Panc1 (cell line): ENCODE data around the gene COL23A1. TPM values are rescaled to one million over a fixed set of nuclear protein-coding genes. Genes with fewer than 3 reads are reported as not detected.

Source experiments
- ATAC-seq: fragments of 200-7000 bp; cut with Tn5 transposase; 2 replicates; pipeline ENCODE4 v1.9.1; 2020; ENCODE audit warnings: mild to moderate bottlenecking, moderate library complexity
- BruUV-seq: library from RNA; stranded (reverse); fragments of 400-500 nt; replicated peaks from 2 replicates; lab custom pipeline; 2021; lab: Mats Ljungman, UMichigan
- CTCF ChIA-PET: fragments of 300-600 bp; sonication (Branson Sonifier 250); formaldehyde crosslinking; loops from one replicate; lab custom pipeline; 2022; ENCODE audit warnings: antibody characterized with exemption; lab: Charles Lee
- POLR2A ChIA-PET: fragments of 300-600 bp; sonication (Branson Sonifier 250); formaldehyde crosslinking; loops from one replicate; lab custom pipeline; 2022; ENCODE audit warnings: antibody characterized with exemption; lab: Charles Lee
- DNase-seq: peaks from one replicate; pipeline ENCODE4 v3.0.0-alpha.2; 2010; ENCODE audit warnings: low read depth, low spot score
- H3K27ac ChIP-seq: 2 replicates; pipeline ENCODE4 v1.5.1; 2011; ENCODE audit warnings: mild to moderate bottlenecking, low read length, inconsistent platforms
- H3K27me3 ChIP-seq: fragments of 200-500 bp; sonication (Bioruptor generic); 2 replicates; pipeline ENCODE4 v1.6.0; 2014; ENCODE audit warnings: low read length, inconsistent platforms; ENCODE audit not compliant: control insufficient read depth, insufficient read depth
- H3K36me3 ChIP-seq: fragments of 200-500 bp; sonication (Bioruptor generic); 2 replicates; pipeline ENCODE4 v1.5.1; 2014; ENCODE audit warnings: inconsistent platforms, mild to moderate bottlenecking, low read length, moderate library complexity; ENCODE audit not compliant: control insufficient read depth, insufficient read depth
- H3K4me1 ChIP-seq: 2 replicates; pipeline ENCODE4 v1.5.1; 2011; ENCODE audit warnings: inconsistent platforms, mild to moderate bottlenecking, low read length, moderate library complexity; ENCODE audit not compliant: control insufficient read depth, insufficient read depth
- H3K4me3 ChIP-seq, 2 experiments: 2 replicates each; pipeline ENCODE4 v1.5.1; 2011 to 2012; ENCODE audit warnings: low read depth in 2 of 2, low read length in 2 of 2, mild to moderate bottlenecking in 2 of 2, inconsistent platforms in 1 of 2, moderate library complexity in 1 of 2
- H3K9me3 ChIP-seq: fragments of 200-500 bp; sonication (Bioruptor generic); 2 replicates; pipeline ENCODE4 v1.5.1; 2014; ENCODE audit warnings: low read depth, mild to moderate bottlenecking, inconsistent platforms, low read length, moderate library complexity; ENCODE audit not compliant: control insufficient read depth, insufficient read depth
- POLR2AphosphoS5 ChIP-seq: IDR thresholded peaks from 2 replicates; pipeline ENCODE4 v1.6.1; 2012; ENCODE audit warnings: mild to moderate bottlenecking, low read depth, low read length, moderate library complexity
- SIN3A ChIP-seq: IDR thresholded peaks from 2 replicates; pipeline ENCODE4 v1.6.1; 2012; ENCODE audit warnings: low read depth, mild to moderate bottlenecking, low read length, moderate library complexity, borderline replicate concordance; ENCODE audit not compliant: insufficient read depth
- TCF7L2 ChIP-seq: IDR thresholded peaks from 2 replicates; pipeline ENCODE4 v1.6.1; 2011; ENCODE audit warnings: mild to moderate bottlenecking, low read depth, low read length, inconsistent platforms
- in situ Hi-C: cut with HindIII; loops from 2 replicates; pipeline ENCODE4 v1.10.0; 2016; ENCODE audit warnings: low sequenced_read_pairs, low pct_unique_long_range_greater_than_20kb
- intact Hi-C: fragments of 100-400 bp; cut with micrococcal nuclease; formaldehyde crosslinking; loops from one replicate; pipeline ENCODE4 v1.10.0; 2022; ENCODE audit not compliant: unreplicated experiment
- total RNA-seq: library from RNA; stranded (reverse); gene quantifications from one replicate; pipeline ENCODE4 v1.2.1, GENCODE V29; 2021; ENCODE audit not compliant: unreplicated experiment
- TF ChIP-seq, protein P1 (sequence below): fragments of 450-650 bp; IDR thresholded peaks from 2 replicates; pipeline ENCODE4 v1.5.1; 2017; ENCODE audit warnings: mild to moderate bottlenecking
- TF ChIP-seq, protein P2 (sequence below), 2 experiments: IDR thresholded peaks; 2 replicates each; pipeline ENCODE4 v1.6.1; 2011 to 2012; ENCODE audit warnings: low read depth in 2 of 2, control low read depth in 1 of 2, low read length in 1 of 2, mild to moderate bottlenecking in 1 of 2, moderate library complexity in 1 of 2; ENCODE audit not compliant: insufficient read depth in 1 of 2

Gene COL23A1
- total RNA-seq, 1 experiment from 2014 or later, result 0.05 TPM

DNA sequence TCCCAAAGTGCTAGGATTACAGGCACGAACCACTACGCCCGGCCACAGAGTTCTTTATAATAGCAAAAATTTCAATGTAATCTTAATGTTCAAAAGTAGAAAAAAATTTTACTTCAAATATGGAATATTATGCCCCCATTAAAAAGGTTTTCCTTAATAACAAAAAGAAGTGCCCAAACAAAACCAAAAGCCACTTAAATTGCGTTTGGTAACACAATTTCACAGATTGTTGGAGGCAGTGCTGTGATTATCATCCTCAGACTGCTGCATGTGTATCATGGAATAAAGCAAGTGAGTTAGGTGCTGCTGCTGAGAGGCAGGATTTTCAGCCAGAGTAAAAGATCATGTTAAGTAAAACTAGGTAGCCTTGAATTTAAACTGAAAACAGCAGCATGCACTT lies 132.7 kb downstream of the COL23A1 start:
- Histone ChIP-seq H3K4me3 (no peak overlapping the region), H3K27me3 (no peaks in the 10 kb centered on the region), H3K36me3 (no peaks in the 10 kb centered on the region; the same call in 1 of the 2 replicates), H3K9me3 (no peaks in the 10 kb centered on the region), H3K4me1 (no peaks in the 10 kb centered on the region; the same call in 1 of the 2 replicates), H3K27ac (no peak overlapping the region)
- TF ChIP-seq, protein P1, sequence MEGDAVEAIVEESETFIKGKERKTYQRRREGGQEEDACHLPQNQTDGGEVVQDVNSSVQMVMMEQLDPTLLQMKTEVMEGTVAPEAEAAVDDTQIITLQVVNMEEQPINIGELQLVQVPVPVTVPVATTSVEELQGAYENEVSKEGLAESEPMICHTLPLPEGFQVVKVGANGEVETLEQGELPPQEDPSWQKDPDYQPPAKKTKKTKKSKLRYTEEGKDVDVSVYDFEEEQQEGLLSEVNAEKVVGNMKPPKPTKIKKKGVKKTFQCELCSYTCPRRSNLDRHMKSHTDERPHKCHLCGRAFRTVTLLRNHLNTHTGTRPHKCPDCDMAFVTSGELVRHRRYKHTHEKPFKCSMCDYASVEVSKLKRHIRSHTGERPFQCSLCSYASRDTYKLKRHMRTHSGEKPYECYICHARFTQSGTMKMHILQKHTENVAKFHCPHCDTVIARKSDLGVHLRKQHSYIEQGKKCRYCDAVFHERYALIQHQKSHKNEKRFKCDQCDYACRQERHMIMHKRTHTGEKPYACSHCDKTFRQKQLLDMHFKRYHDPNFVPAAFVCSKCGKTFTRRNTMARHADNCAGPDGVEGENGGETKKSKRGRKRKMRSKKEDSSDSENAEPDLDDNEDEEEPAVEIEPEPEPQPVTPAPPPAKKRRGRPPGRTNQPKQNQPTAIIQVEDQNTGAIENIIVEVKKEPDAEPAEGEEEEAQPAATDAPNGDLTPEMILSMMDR, result no peak
- TF ChIP-seq POLR2AphosphoS5 (no peak), TCF7L2 (no peak), SIN3A (no peak)
- TF ChIP-seq, protein P2, sequence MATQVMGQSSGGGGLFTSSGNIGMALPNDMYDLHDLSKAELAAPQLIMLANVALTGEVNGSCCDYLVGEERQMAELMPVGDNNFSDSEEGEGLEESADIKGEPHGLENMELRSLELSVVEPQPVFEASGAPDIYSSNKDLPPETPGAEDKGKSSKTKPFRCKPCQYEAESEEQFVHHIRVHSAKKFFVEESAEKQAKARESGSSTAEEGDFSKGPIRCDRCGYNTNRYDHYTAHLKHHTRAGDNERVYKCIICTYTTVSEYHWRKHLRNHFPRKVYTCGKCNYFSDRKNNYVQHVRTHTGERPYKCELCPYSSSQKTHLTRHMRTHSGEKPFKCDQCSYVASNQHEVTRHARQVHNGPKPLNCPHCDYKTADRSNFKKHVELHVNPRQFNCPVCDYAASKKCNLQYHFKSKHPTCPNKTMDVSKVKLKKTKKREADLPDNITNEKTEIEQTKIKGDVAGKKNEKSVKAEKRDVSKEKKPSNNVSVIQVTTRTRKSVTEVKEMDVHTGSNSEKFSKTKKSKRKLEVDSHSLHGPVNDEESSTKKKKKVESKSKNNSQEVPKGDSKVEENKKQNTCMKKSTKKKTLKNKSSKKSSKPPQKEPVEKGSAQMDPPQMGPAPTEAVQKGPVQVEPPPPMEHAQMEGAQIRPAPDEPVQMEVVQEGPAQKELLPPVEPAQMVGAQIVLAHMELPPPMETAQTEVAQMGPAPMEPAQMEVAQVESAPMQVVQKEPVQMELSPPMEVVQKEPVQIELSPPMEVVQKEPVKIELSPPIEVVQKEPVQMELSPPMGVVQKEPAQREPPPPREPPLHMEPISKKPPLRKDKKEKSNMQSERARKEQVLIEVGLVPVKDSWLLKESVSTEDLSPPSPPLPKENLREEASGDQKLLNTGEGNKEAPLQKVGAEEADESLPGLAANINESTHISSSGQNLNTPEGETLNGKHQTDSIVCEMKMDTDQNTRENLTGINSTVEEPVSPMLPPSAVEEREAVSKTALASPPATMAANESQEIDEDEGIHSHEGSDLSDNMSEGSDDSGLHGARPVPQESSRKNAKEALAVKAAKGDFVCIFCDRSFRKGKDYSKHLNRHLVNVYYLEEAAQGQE (IDR thresholded peaks at IDR 0.05; ENCODE audit: insufficient read depth in 1 of 2, low read depth in 2 of 2, low read length in 1 of 2), result no peak
- in situ Hi-C loops, result no loop called here
- ATAC-seq (no peak), DNase-seq (no peak)
- CTCF ChIA-PET, result no interaction called here
- no TSS peak for BruUV-seq
- intact Hi-C loops, result loop anchor here (10.0 kb wide), 1 partner anchor 173 kb away; no protein-coding TSS in a partner anchor
- POLR2A ChIA-PET, result no interaction called here

- BruUV-seq, result no TSS peak
- ChIA-PET POLR2A (no interaction called here), CTCF (no interaction called here)
- TF ChIP-seq SIN3A, result no peak
- Histone ChIP-seq H3K4me1 (no peaks in the 10 kb centered on the region; the same call in 1 of the 2 replicates), H3K36me3 (no peaks in the 10 kb centered on the region; the same call in 1 of the 2 replicates), H3K4me3 (no peak overlapping the region), H3K27me3 (peaks cover 2% of the 10 kb centered on the region; the same call in 1 of the 2 replicates), H3K9me3 (no peaks in the 10 kb centered on the region), H3K27ac (no peak overlapping the region)
- no peak for DNase-seq
- ATAC-seq, result no peak
- in situ Hi-C loops, result no loop called here
- intact Hi-C loops, result loop anchor here (10.0 kb wide), 1 partner anchor 171 kb away; no protein-coding TSS in a partner anchor
These were observed 134.7 kb downstream of the COL23A1 start for GRCh38 chr5:178455480-178455835.

GRCh38 chr5:178454821-178455479 lies 135.2 kb downstream of the COL23A1 start:
- no TSS peak for BruUV-seq
- peaks cover 2% of the 10 kb centered on the region; the same call in 1 of the 2 replicates for H3K27me3 ChIP-seq
- no peaks in the 10 kb centered on the region; the same call in 1 of the 2 replicates for H3K36me3 ChIP-seq
- ChIA-PET POLR2A (no interaction called here), CTCF (no interaction called here)
- ATAC-seq (no peak), DNase-seq (no peak)
- in situ Hi-C loops (no loop called here), intact Hi-C loops (loop anchor here (10.0 kb wide), 1 partner anchor 170 kb away; no protein-coding TSS in a partner anchor)
- H3K9me3 ChIP-seq, result no peaks in the 10 kb centered on the region
- no peaks in the 10 kb centered on the region; the same call in 1 of the 2 replicates for H3K4me1 ChIP-seq
- TF ChIP-seq, protein P2 (IDR thresholded peaks at IDR 0.05; ENCODE audit: insufficient read depth in 1 of 2, low read depth in 2 of 2, low read length in 1 of 2), result no peak
- TF ChIP-seq SIN3A (no peak), POLR2AphosphoS5 (no peak), TCF7L2 (no peak)
- TF ChIP-seq, protein P1, result no peak
- H3K4me3 ChIP-seq, result no peak overlapping the region
- no peak overlapping the region for H3K27ac ChIP-seq
